IMR-90 (cell line): ENCODE results near the gene GOLGA3. TPM values are rescaled to one million over a fixed set of nuclear protein-coding genes. Genes with fewer than 3 reads are reported as not detected.

Source experiments
- ATAC-seq: fragments of 200-7000 bp; cut with Tn5 transposase; 2 replicates; pipeline ENCODE4 v1.9.1; 2020; ENCODE audit warnings: low read depth, mild to moderate bottlenecking, moderate library complexity
- BruUV-seq: library from RNA; stranded (reverse); fragments of 400-500 nt; replicated peaks from 2 replicates; lab custom pipeline; 2021; lab: Mats Ljungman, UMichigan
- CTCF ChIA-PET: fragments of 300-600 bp; formaldehyde crosslinking; extraction: SDS; loops from one replicate; lab custom pipeline; 2021; ENCODE audit warnings: antibody characterized with exemption; lab: Yijun Ruan, JAX
- POLR2A ChIA-PET: fragments of 300-600 bp; sonication (Branson Sonifier 250); formaldehyde crosslinking; loops from one replicate; lab custom pipeline; 2022; ENCODE audit warnings: antibody characterized with exemption; ENCODE audit not compliant: unreplicated experiment; lab: Charles Lee
- DNase-seq: peaks from one replicate; pipeline ENCODE4 v3.0.0; 2013
- H2AFZ ChIP-seq: replicated peaks from 2 replicates; pipeline ENCODE3; 2013; ENCODE audit warnings: low read length, mild to moderate bottlenecking; ENCODE audit not compliant: poor library complexity
- H2AK5ac ChIP-seq: 2 replicates; pipeline ENCODE4 v1.6.1; 2013; ENCODE audit warnings: low read depth, low read length, inconsistent platforms
- H2AK9ac ChIP-seq: replicated peaks from 2 replicates; pipeline ENCODE3; 2013; ENCODE audit warnings: mild to moderate bottlenecking, low read depth, low read length, moderate library complexity; ENCODE audit not compliant: poor library complexity
- H2BK120ac ChIP-seq: 2 replicates; pipeline ENCODE4 v1.6.1; 2013; ENCODE audit warnings: low read depth, low read length, inconsistent platforms
- H2BK15ac ChIP-seq: 3 replicates; pipeline ENCODE4 v1.6.1; 2013; ENCODE audit warnings: low read depth, low read length, inconsistent platforms
- H2BK20ac ChIP-seq: 2 replicates; pipeline ENCODE4 v1.6.1; 2013; ENCODE audit warnings: low read depth, mild to moderate bottlenecking, inconsistent platforms, low read length, moderate library complexity
- H2BK5ac ChIP-seq: 2 replicates; pipeline ENCODE4 v1.6.1; 2013; ENCODE audit warnings: mild to moderate bottlenecking, low read depth, low read length, inconsistent platforms; ENCODE audit not compliant: poor library complexity, severe bottlenecking
- H3K14ac ChIP-seq: replicated peaks from 2 replicates; pipeline ENCODE4 v1.6.1; 2013; ENCODE audit warnings: low read depth, low read length, inconsistent platforms
- H3K18ac ChIP-seq: 2 replicates; pipeline ENCODE4 v1.6.1; 2013; ENCODE audit warnings: low read depth, low read length, control low read depth
- H3K23ac ChIP-seq: 2 replicates; pipeline ENCODE4 v1.6.1; 2013; ENCODE audit warnings: low read depth, low read length, inconsistent platforms
- H3K27ac ChIP-seq: 2 replicates; pipeline ENCODE4 v1.5.1; 2013; ENCODE audit warnings: mild to moderate bottlenecking, control low read depth, low read length; ENCODE audit not compliant: insufficient read depth
- H3K27me3 ChIP-seq: 2 replicates; pipeline ENCODE4 v1.6.1; 2013; ENCODE audit warnings: low read length; ENCODE audit not compliant: control insufficient read depth, insufficient read depth
- H3K36me3 ChIP-seq: 2 replicates; pipeline ENCODE4 v1.6.1; 2013; ENCODE audit warnings: low read length, mixed read lengths; ENCODE audit not compliant: control insufficient read depth, insufficient read depth
- H3K4ac ChIP-seq: 2 replicates; pipeline ENCODE4 v1.6.1; 2013; ENCODE audit warnings: low read depth, low read length, inconsistent platforms
- H3K4me1 ChIP-seq: 2 replicates; pipeline ENCODE4 v1.6.1; 2013; ENCODE audit warnings: low read length, mixed read lengths; ENCODE audit not compliant: control insufficient read depth, insufficient read depth
- H3K4me2 ChIP-seq: 2 replicates; pipeline ENCODE4 v1.6.1; 2013; ENCODE audit warnings: low read depth, mild to moderate bottlenecking, control low read depth, low read length, moderate library complexity
- H3K4me3 ChIP-seq: 2 replicates; pipeline ENCODE4 v1.5.1; 2013; ENCODE audit warnings: low read depth, mild to moderate bottlenecking, control low read depth, low read length, moderate library complexity; ENCODE audit not compliant: insufficient read depth
- H3K56ac ChIP-seq: 2 replicates; pipeline ENCODE4 v1.6.1; 2013; ENCODE audit warnings: low read length, inconsistent platforms; ENCODE audit not compliant: insufficient read depth; ENCODE audit errors: extremely low read depth
- H3K79me1 ChIP-seq, 2 experiments: 2 replicates each; pipeline ENCODE4 v1.6.1; 2013; ENCODE audit warnings: low read length in 2 of 2, inconsistent platforms in 1 of 2, low read depth in 1 of 2
- H3K9ac ChIP-seq: 2 replicates; pipeline ENCODE4 v1.6.1; 2013; ENCODE audit warnings: low read depth, low read length, control low read depth
- H3K9me1 ChIP-seq: 2 replicates; pipeline ENCODE4 v1.6.1; 2013; ENCODE audit warnings: low read length, inconsistent platforms; ENCODE audit not compliant: insufficient read depth
- H3K9me3 ChIP-seq: 2 replicates; pipeline ENCODE4 v1.6.1; 2013; ENCODE audit warnings: low read length; ENCODE audit not compliant: control insufficient read depth, insufficient read depth
- H4K20me1 ChIP-seq: 2 replicates; pipeline ENCODE4 v1.6.1; 2013; ENCODE audit warnings: low read length, inconsistent platforms; ENCODE audit not compliant: insufficient read depth
- H4K5ac ChIP-seq: 2 replicates; pipeline ENCODE4 v1.6.1; 2013; ENCODE audit warnings: mild to moderate bottlenecking, low read depth, low read length, control low read depth
- H4K8ac ChIP-seq, 2 experiments: 2 replicates each; pipeline ENCODE4 v1.6.1; 2013; ENCODE audit warnings: low read depth in 2 of 2, low read length in 2 of 2, control low read depth in 1 of 2, inconsistent platforms in 1 of 2
- H4K91ac ChIP-seq: 2 replicates; pipeline ENCODE4 v1.6.1; 2013; ENCODE audit warnings: low read depth, low read length, inconsistent platforms; ENCODE audit not compliant: insufficient read depth
- BHLHE40 ChIP-seq: fragments of 150-350 bp; IDR thresholded peaks from 2 replicates; pipeline ENCODE4 v1.6.1; 2016; ENCODE audit warnings: mild to moderate bottlenecking, low read depth, low read length
- CHD1 ChIP-seq: IDR thresholded peaks from 2 replicates; pipeline ENCODE4 v1.6.1; 2012; ENCODE audit warnings: low read depth, low read length, improper control_type of control experiment
- CTCF ChIP-seq: conservative IDR thresholded peaks from 2 replicates; pipeline ENCODE4 v1.5.1; 2012; ENCODE audit warnings: mild to moderate bottlenecking, low read depth, low read length, improper control_type of control experiment
- SMC3 ChIP-seq: fragments of 150-350 bp; IDR thresholded peaks from 2 replicates; pipeline ENCODE4 v1.6.1; 2016; ENCODE audit warnings: low read depth, mild to moderate bottlenecking, antibody characterized with exemption, low read length, moderate library complexity
- WGBS, 2 experiments: methylation state at CpG; one replicate each; pipeline versions ENCODE4 v1.1.5 to v1.1.7; 2013; ENCODE audit warnings: missing lambda C conversion rate in 2 of 2; ENCODE audit not compliant: insufficient read length in 1 of 2; ENCODE audit errors: extremely low coverage in 2 of 2; 5-methylcytosine and 5-hydroxymethylcytosine counted together
- dilution Hi-C: fragments of 300-500 bp; cut with HindIII; formaldehyde crosslinking; loops from one replicate; pipeline ENCODE4 v1.14.3; 2018; ENCODE audit warnings: low sequenced_read_pairs; ENCODE audit not compliant: unreplicated experiment
- in situ Hi-C: fragments of 300-500 bp; cut with MboI; formaldehyde crosslinking; loops from 3 replicates; pipeline ENCODE4 v1.14.3; 2019; ENCODE audit warnings: low sequenced_read_pairs, inconsistent platforms, mixed read lengths
- intact Hi-C: fragments of 100-400 bp; cut with micrococcal nuclease; formaldehyde crosslinking; loops from 2 replicates; pipeline ENCODE4 v1.10.0; 2022
- polyA plus RNA-seq, 3 experiments: library from polyadenylated mRNA; depleted of rRNA; stranded (reverse); fragments of >200 nt; gene quantifications; 2 replicates each; pipeline ENCODE4 v1.2.3, GENCODE V29; 2012; ENCODE audit warnings: low replicate concordance in 1 of 3
- total RNA-seq: library from RNA; depleted of rRNA; stranded (reverse); fragments of >200 nt; gene quantifications from 2 replicates; pipeline ENCODE4 v1.2.3, GENCODE V29; 2012

GOLGA3 gene
- total and polyA plus RNA-seq, 2 of the 4 experiments (the other 2 are of a cell fraction) = 39.6 to 99.8 TPM

DNA sequence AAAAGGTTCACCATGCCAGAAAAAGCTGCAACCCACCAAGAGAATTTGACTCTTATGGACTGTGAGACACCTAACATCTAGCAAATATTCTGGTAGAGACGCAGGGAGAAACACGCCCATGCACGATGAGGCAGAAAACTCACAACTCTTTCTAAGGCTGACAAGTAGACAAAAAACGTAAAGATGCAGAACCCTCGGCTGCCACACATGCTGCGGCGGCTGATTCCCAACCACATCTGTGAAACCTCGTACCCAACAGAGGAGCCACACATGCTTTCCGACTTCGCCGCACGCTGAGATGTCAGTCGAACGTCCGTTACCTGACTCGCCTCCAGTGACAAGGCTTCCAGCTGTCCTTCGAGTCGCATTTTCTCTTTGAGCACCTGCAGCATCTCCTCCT lies 21.8 kb downstream of the GOLGA3 start:
- ChIA-PET CTCF (no interaction called here), POLR2A (no interaction called here)
- peaks cover 75% of the 10 kb centered on the region for H3K36me3 ChIP-seq
- peaks cover 89% of the 10 kb centered on the region for H4K20me1 ChIP-seq
- no peak overlapping the region for H3K56ac ChIP-seq
- H4K8ac ChIP-seq = no peak overlapping the region
- peaks cover 11% of the 10 kb centered on the region for H3K9me1 ChIP-seq
- no peaks in the 10 kb centered on the region for H3K9me3 ChIP-seq
- no peak overlapping the region for H2BK20ac ChIP-seq
- in situ Hi-C loops = no loop called here
- BruUV-seq = no TSS peak
- H3K9ac ChIP-seq = no peak overlapping the region
- no peak overlapping the region for H2AK9ac ChIP-seq
- intact Hi-C loops = no loop called here
- no peak overlapping the region for H4K5ac ChIP-seq
- TF ChIP-seq CHD1 (no peak), SMC3 (no peak), BHLHE40 (no peak), CTCF (no peak)
- H3K4me1 ChIP-seq = no peaks in the 10 kb centered on the region
- no peak overlapping the region for H2BK5ac ChIP-seq
- H4K91ac ChIP-seq = no peak overlapping the region
- no peak overlapping the region for H3K4me3 ChIP-seq
- H3K27ac ChIP-seq = no peak overlapping the region
- H2BK120ac ChIP-seq = no peak overlapping the region
- no peak overlapping the region for H2AFZ ChIP-seq
- no peak for ATAC-seq
- dilution Hi-C loops = no loop called here
- no peak overlapping the region for H2AK5ac ChIP-seq
- DNase-seq = no peak
- no peak overlapping the region for H2BK15ac ChIP-seq
- no peaks in the 10 kb centered on the region for H3K27me3 ChIP-seq
- no peak overlapping the region for H3K4ac ChIP-seq
- no peak overlapping the region for H3K4me2 ChIP-seq
- no peak overlapping the region for H3K23ac ChIP-seq
- H3K18ac ChIP-seq = no peak overlapping the region
- 95% methylated on average over 11 of the region's 18 CpGs; no CpG with 5 or more reads in 1 of the 2 experiments for WGBS, 2 experiments
- no peak overlapping the region for H3K14ac ChIP-seq
- peaks cover 20 to 71% of the 10 kb centered on the region in 2 experiments for H3K79me1 ChIP-seq
